Activated T-cell treated with anti-CD3 and anti-CD28 coated beads for 1 hour (primary cell): ENCODE data around the gene ACBD7.

Source experiments
- DNase-seq: peaks from one replicate; pipeline ENCODE4 v3.0.0-alpha.2; 2020; ENCODE audit warnings: low read depth

The ACBD7 gene

DNA sequence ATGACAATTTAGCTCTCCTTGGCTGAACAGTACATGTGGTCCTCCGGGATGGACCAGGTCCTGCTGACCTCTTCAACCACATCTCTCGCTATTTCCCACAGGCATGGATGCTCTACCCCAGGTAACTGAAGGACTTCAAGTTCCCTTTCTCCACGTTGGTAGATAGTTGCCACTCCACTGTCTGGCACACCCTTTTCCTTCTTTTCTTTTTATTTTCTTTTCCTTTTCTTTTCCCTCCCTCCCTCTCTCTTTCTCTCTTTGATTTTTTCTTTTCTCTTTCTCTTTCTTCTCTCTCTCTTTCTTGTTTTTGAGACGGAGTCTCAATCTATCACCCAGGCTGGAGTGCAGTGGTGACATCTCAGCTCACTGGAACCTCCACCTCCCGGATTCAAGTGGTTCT is 2.8 kb upstream of the ACBD7 start:
- no peak for DNase-seq

GRCh38 chr10:15084502-15084922 is 4.1 kb downstream of the ACBD7 start:
- no peak for DNase-seq

GRCh38 chr10:15083674-15084501 is 4.7 kb downstream of the ACBD7 start:
- no peak for DNase-seq

DNA sequence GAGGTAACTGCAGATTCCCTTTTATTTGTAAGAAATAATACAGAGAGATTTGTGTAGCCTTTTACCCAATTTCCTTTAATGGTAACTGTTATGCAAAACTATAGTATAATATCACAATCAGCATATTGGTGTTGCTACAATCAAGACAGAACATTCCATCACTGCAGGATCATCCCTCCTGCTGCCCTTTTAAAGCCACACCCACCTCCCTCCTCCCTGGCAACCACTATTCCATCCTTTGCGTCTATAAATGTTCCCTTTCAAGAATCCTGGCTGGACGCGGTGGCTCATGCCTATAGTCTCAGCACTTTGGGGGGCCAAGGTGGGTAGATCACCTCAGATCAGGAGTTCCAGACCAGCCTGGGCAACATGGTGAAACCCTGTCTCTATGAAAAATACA is 13.2 kb downstream of the ACBD7 start:
- no peak for DNase-seq

GRCh38 chr10:15072358-15072757 is 16.2 kb downstream of the ACBD7 start:
- no peak for DNase-seq

GRCh38 chr10:15069230-15069629 is 19.3 kb downstream of the ACBD7 start:
- DNase-seq: no peak

DNA sequence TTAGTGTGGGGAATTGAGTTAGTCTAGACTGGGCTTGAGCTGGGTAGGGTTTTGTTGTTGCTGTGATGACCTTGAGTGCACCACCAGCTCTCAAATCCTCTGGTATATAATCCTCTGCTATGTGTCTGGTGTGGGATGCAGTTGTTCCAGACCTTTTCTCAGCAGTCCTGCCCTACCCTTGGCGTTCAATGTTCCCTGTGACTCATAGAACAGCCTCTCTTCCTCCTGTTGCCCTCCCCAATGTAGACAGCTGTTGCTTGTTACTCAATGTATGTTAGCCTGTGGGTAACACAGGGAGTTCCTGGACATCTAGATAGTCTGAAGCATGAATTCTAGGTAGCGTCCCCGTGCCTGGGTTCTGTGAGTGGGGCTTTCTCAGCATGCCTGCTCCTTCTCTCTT is 19.8 kb downstream of the ACBD7 start:
- no peak for DNase-seq

DNA sequence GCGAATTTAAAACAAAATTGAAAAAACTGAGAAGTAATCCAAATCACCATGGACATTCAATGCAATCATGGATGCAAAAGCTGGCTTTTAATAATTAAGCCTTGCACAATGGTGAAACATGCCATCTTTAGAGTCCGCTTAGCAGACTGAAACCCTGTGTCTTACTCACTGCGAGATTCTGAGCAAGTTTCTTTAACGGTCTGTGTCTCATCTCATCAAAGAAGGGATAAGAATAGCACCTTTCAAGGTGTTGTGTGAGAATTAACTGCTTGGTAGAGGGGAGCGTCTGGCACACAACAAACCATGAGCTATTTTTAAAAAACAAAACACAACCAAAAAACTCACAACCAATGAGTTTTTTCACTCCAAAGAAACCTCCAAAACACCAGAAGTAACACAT is 21.4 kb downstream of the ACBD7 start:
- DNase-seq: no peak

DNA sequence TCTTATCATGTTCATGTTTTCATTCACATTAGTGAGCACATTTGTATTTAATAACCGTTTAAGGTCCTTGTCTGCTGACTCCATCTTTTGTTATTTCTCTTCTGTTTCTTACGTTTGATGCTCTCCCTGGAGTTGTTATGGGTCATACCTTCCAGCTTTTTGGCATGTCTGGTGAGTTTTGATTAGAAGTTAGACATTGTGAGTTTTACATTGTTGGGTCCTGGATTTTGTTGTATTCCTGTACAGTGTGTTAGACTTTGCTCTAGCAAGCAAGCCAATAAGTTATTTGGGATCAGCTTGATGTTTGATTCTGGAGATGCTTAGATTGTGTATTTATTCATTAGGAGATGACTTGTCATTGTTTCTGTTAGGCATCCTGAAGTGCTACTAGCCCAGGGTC is 27.9 kb downstream of the ACBD7 start:
- no peak for DNase-seq

- no peak for DNase-seq
These were observed 28.7 kb downstream of the ACBD7 start for GRCh38 chr10:15059914-15060313.

GRCh38 chr10:15058689-15059088 is 29.9 kb downstream of the ACBD7 start:
- DNase-seq: no peak

DNA sequence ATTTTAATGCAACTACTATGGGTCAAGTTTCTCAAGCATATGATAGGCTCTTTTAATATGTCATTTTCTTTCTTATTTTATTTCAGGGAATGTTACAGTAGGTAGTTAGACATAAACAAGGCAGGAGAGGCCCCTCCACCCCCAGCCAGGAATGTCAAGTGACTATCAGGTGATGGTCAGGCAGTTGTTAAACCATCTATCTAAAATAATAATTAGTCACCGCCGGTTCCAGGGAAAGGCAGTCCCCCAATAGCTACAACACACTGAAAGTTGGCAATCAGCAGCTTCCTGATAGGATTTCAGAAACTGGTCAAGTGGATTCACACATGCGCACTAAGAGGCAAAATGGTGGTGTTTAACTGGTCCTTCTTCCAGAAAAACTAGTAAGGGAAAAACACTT is 35.5 kb downstream of the ACBD7 start:
- no peak for DNase-seq

DNA sequence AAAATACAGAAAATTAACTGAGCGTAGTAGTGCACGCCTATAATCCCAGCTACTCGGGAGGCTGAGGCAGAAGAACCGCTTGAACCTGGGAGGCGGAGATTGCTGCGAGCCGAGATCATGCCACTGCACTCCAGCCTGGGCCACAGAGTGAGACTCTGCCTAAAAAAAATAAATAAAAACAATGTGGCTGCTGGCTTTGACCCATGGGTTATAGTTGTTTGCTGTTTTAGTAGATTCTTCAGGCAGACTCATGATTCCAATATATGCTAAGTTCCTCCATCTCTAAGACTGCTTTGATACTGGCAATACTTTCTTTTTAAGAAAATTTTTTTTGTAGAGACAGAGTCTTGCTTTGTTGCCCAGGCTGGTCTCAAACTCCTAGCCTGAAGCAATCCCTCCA is 36.5 kb downstream of the ACBD7 start:
- DNase-seq: no peak

- no peak for DNase-seq
These were observed 39.0 kb downstream of the ACBD7 start for GRCh38 chr10:15049533-15049932.

DNA sequence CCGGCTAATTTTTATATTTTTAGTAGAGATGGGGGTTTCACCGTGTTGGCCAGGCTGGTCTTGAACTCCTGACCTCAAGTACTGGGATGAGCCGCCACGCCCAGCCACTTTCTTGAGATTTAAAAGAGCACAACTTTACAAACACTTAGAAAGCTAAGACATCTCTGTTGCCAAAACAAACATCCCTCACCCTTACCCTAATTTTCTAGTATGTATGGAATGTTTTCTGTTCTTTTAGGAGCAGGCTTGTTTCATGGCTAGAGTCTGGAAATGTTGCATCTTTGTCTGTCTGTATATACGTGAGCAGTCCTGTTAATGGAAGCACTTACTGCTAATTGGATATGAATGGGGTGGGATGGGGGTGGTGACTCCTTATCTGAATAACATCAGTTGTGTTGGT is 42.0 kb downstream of the ACBD7 start:
- DNase-seq: no peak

- DNase-seq: no peak
These were observed 43.2 kb downstream of the ACBD7 start for GRCh38 chr10:15045380-15045779.

- no peak for DNase-seq
These were observed 44.9 kb downstream of the ACBD7 start, which contains the start of gene OLAH for GRCh38 chr10:15043674-15044073. Gene OLAH, plus strand, starts transcription at chr10:15043943. Its CDS starts 3,346 bp downstream, at chr10:15047289.

DNA sequence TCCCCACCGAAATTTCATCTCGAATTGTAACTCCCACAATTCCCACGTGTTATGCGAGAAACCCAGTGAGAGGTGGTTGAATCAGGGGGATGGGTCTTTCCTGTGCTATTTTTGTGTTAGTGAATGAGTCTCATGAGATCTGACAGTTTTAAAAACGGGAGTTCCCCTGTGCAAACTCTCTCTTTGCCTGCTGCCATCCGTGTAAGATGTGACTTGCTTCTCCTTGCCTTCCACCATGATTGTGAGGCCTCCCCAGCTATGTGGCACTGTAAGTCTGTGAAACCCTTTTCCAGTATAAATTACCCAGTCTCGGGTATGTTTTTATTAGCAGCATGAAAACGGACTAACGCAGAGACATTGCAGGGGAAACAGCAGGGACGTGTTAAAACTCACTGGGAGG is 50.2 kb downstream of the ACBD7 start:
- DNase-seq: no peak

- no peak for DNase-seq
These were observed 50.9 kb downstream of the ACBD7 start for GRCh38 chr10:15037691-15038090.

DNA sequence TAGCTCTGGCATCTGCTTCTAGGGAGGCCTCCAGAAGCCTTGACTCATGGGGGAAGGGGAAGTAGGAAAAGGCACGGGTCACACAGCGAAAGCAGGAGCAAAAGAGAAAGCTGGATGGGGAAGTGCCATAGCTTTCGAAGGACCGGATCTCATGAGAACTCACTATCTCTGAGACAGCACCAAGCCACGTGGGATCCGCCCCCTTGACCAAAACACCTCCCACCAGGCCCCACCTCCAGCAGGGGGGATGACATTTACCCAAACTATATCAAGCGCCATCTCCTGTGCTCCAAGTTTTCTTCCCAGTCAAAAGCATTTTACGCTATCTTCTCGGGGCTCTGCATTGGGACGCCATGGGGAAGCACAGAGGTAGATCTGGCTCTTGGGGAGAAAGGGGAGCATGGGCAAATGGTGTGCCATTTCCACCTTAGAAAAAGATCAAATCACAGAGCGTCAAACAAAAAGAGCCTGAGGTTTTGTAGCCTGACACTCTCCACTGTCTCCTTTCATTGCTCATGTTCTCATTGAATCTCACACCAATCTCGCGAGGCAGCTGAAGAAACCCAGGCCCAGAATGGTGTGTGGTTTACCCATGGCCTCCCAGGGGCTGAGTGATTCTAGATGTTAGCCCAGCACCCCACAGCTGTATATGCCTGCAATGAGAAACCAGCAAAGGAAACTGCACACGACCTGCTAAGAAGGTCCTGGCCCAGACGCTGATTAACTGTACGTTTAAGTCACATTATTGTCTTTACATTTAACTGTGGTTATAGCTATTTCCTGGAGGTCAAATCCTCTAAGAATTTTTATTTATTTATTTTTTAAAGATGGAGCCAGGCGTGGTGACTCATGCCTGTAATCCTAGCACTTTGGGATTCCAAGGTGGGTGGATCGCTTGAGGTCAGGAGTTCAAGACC is 52.9 kb downstream of the ACBD7 start:
- no peak for DNase-seq

- DNase-seq: no peak
These were observed 60.8 kb downstream of the ACBD7 start for GRCh38 chr10:15027741-15028140.
